Mammary epithelial cell (primary cell): ENCODE measurements around the gene DNAJC17.

ENCODE experiments used
- CTCF ChIP-seq, 2 donors: IDR thresholded peaks in 1 of 2; conservative IDR thresholded peaks in 1 of 2; 2 replicates each; pipeline ENCODE4 v1.5.1; 2011 to 2012; ENCODE audit warnings: inconsistent platforms in 2 of 2, low read length in 2 of 2, mild to moderate bottlenecking in 2 of 2, control low read depth in 1 of 2, low read depth in 1 of 2; ENCODE audit not compliant: insufficient read depth in 1 of 2; ENCODE audit errors: extremely low read depth in 1 of 2
- EZH2 ChIP-seq: IDR thresholded peaks from 2 replicates; pipeline ENCODE4 v1.6.1; 2012; ENCODE audit warnings: low read length, inconsistent platforms, borderline replicate concordance

- TF ChIP-seq CTCF (conservative IDR thresholded peaks at IDR 0.05 in 1 of 2, IDR thresholded peaks at IDR 0.05 in 1 of 2; ENCODE audit: extremely low read depth in 1 of 2, insufficient read depth in 1 of 2, low read depth in 1 of 2, low read length in 2 of 2) (no peak), EZH2 (no peak)
Observed at GRCh38 chr15:40721701-40722100, 85.6 kb downstream of the DNAJC17 start.
